GM12892 (cell line): ENCODE measurements around the gene SHBG.
A peak's percentile ranks its signal among the peaks of the same experiment; 100 is the strongest.
"Not testable (repeated sequence)": the region's sequence is repeated elsewhere in the genome, so short reads cannot be mapped to it uniquely, and the experiment has no call there.

Experiments
- DNase-seq: peaks from one replicate; pipeline ENCODE4 v3.0.0; 2011; ENCODE audit not compliant: insufficient read length
- FAIRE-seq: peaks from 2 replicates; lab custom pipeline; 2011; peaks lifted over from hg19 to GRCh38; lab: Jason Lieb, UNC
- POLR2A ChIP-seq: IDR thresholded peaks from 2 replicates; pipeline ENCODE4 v1.6.1; 2011; ENCODE audit warnings: low read depth, low read length, control low read depth
- POLR2AphosphoS5 ChIP-seq: IDR thresholded peaks from 2 replicates; pipeline ENCODE4 v1.6.1; 2011; ENCODE audit warnings: low read depth, low read length, control low read depth
- TAF1 ChIP-seq: IDR thresholded peaks from 2 replicates; pipeline ENCODE4 v1.6.1; 2011; ENCODE audit warnings: low read depth, mild to moderate bottlenecking, control low read depth, low read length, borderline replicate concordance

The SHBG gene

DNA sequence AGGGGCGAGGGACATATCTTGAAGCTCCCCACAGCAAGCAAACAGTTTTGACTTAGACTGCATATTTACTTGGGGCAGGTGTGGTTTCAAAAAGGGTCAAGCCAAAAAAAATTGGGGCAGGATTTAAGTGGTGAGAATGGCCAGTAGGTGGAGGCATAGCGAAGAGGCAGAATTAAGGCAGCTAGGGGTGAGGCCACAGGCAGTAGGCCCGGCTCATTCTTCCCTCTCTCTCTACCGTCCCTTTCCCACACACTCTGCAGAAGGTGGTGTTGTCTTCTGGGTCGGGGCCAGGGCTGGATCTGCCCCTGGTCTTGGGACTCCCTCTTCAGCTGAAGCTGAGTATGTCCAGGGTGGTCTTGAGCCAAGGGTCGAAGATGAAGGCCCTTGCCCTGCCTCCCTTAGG lies 2.6 kb downstream of the SHBG start:
- DNase-seq (no peak), FAIRE-seq (no peak)
- no peak for TF ChIP-seq POLR2A

GRCh38 chr17:7633093-7633492 lies 3.2 kb downstream of the SHBG start:
- FAIRE-seq (peak; percentile 70), DNase-seq (no peak)
- no peak for TF ChIP-seq POLR2AphosphoS5
- TF ChIP-seq POLR2A = no peak
- no peak for TF ChIP-seq TAF1

DNA sequence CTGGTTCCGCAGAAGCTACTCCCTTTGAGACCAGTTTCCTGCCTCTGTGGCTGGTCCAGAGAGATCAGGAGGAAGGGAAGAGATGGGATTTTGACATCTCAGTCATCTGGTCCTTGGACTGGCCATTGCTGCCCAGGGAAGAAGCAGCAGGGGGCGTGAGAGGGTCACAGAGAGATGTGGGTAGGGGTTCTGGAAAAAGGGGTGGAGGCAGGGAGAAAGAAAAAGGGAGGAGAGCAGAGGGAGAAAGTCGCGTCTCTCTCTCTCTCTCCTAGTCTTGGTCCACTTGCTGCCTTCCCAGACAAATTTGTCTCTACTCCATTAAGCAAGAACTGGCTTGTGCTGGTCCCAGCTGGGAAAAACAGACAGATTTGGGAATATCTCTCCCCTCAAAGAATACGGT lies 4.4 kb downstream of the SHBG start:
- TF ChIP-seq POLR2A (no peak), TAF1 (no peak), POLR2AphosphoS5 (no peak)
- DNase-seq (no peak), FAIRE-seq (no peak)

DNA sequence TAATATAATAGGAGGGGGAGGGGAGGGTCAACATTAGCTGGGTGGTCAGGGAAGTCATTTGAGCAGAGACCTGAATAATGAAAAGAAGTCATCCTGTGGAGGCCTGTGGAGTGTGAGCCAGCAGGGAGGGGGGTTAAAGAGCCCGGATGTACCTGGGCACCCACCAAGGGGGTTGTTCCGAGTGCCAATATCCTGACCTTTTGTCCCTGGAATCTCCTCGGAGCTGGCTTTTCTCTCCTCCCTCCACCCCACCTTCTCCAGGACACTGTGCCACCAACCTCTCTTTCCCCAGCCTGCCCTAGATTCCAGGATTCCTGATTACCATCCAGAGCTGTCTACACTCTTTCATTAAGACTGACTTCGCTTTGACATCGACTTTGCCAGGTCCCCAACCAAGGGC lies 6.2 kb downstream of the SHBG start:
- FAIRE-seq (no peak), DNase-seq (no peak)
- TF ChIP-seq TAF1 (no peak), POLR2AphosphoS5 (no peak), POLR2A (no peak)

GRCh38 chr17:7640783-7641182 lies 10.8 kb downstream of the SHBG start:
- TF ChIP-seq TAF1 = no peak
- TF ChIP-seq POLR2A = no peak
- no peak for TF ChIP-seq POLR2AphosphoS5
- no peak for DNase-seq
- no peak for FAIRE-seq

DNA sequence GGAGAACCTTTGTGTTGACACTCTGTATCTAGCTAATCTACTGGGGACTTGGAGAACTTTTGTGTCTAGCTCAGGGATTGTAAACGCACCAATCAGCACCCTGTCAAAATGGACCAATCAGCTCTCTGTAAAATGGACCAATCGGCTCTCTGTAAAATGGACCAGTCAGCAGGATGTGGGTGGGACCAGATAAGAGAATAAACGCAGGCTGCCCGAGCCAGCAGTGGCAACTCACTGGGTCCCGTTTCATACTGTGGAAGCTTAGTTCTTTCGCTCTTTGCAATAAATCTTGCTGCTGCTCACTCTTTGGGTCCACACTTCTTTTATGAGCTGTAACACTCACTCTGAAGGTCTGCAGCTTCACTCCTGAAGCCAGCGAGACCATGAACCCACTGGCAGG lies 11.7 kb downstream of the SHBG start:
- DNase-seq, FAIRE-seq: not testable (repeated sequence)

DNA sequence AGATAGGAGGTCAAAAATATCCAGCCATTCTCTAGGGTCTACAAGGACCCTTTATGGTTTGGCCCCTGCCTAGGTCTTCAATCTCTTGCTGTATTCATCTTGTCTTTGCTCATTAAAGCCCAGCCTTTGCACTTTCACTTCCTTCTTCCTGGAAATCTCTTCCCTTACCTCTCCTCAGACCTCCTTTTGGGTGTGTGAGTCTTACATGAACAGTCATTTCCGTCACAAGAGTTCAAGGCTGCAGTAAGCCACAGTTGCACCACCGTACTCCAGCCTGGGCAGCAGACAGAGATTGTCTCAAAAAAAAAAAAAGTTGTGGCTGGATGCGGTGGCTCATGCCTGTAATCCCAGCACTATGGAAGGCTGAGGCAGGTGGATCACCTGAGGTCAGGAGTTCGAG lies 14.8 kb downstream of the SHBG start:
- DNase-seq (no peak), FAIRE-seq (no peak)
- no peak for TF ChIP-seq TAF1
- TF ChIP-seq POLR2A = no peak
- no peak for TF ChIP-seq POLR2AphosphoS5

GRCh38 chr17:7646457-7646856 lies 16.5 kb downstream of the SHBG start:
- FAIRE-seq (no peak), DNase-seq (no peak)
- TF ChIP-seq POLR2A (no peak), TAF1 (no peak), POLR2AphosphoS5 (no peak)

- DNase-seq (no peak), FAIRE-seq (no peak)
- TF ChIP-seq POLR2A (no peak), TAF1 (no peak), POLR2AphosphoS5 (no peak)
Observed at GRCh38 chr17:7647018-7647417, 17.1 kb downstream of the SHBG start.

- DNase-seq = peak; percentile 73
- FAIRE-seq = no peak
- TF ChIP-seq TAF1 = no peak
- no peak for TF ChIP-seq POLR2A
- TF ChIP-seq POLR2AphosphoS5 = no peak
Observed at GRCh38 chr17:7650509-7651096, 20.7 kb downstream of the SHBG start, which contains the start of gene ATP1B2. Gene ATP1B2 (plus strand): TSS chr17:7650926. CDS start chr17:7651519, 593 bp downstream.

DNA sequence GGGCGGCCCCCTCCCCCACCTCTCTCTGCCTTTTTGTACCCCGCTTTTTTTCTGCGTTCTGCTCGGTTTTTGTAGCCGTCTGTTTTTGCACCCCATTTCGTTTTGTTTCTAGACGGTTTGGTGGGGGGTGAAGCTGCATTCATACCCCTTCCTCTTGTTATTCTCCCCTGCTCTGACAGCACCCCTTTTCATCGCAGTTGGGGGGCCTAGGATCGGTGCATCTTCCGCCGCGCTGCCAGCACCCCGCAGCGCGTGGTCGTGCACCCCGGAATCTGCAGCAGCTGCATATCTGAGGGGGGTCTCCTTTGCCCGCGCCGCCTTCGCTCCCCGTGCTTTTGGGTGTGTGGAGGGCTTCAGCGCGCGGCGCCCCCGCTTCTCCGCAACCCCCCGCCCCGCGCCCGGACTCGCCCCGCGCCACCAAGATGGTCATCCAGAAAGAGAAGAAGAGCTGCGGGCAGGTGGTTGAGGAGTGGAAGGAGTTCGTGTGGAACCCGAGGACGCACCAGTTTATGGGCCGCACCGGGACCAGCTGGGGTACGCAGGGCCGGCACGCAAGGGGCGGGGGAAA lies 21.2 kb downstream of the SHBG start:
- no peak for TF ChIP-seq TAF1
- TF ChIP-seq POLR2A = no peak
- no peak for TF ChIP-seq POLR2AphosphoS5

DNA sequence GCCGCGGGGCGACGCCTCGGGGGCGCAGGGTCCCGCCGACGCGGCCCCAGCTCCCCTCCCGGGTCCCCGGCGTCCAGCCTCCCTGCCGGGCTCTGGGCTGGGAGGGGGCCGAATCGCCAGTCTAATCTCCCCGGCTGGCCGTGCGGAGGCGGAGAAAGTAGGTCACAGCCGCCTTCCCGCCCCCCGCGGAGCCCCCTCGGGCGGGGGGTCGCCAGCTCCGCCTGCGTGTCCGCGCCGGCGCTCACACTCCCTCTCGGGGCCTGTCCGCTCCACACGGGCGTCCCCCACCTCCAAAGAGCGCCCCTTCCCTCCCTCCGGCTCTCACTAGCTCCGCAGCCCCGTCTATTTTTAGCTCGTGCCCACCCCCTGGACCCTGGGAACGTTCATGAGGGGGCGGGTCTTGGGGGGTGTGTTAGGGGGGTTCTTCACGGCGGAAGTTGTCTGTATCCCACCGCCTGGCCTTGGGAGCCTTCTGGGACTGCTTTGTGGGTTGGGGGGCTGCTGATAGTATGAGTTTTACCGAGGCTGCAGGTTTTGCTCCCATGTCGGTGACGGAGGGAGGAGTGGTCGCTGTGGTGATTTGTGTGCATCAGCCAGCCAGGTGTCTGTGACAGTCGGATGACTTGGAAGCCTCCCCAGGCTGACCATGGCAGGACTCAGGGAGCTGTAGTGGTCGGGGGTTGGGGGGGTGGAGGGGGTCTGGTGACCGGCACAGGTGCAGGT lies 21.9 kb downstream of the SHBG start:
- FAIRE-seq (no peak), DNase-seq (no peak)
- TF ChIP-seq POLR2AphosphoS5 (no peak), TAF1 (no peak), POLR2A (no peak)

More for the DNA sequence above, 21.2 kb downstream of the SHBG start:
- FAIRE-seq (no peak), DNase-seq (no peak)
